Measurements from ENCODE around the gene MYPN. TPM values are rescaled to one million over a fixed set of nuclear protein-coding genes. Genes with fewer than 3 reads are reported as not detected.

Gene MYPN
- total and polyA plus RNA-seq, 2 experiments from 2014 or later: not detected

- Mint-ChIP-seq H3K9me3 (no peaks in the 10 kb centered on the region), H3K27me3 (ENCODE audit: insufficient read depth, low read depth, poor library complexity) (no peaks in the 10 kb centered on the region), H3K4me3 (no peak overlapping the region), H3K4me1 (no peaks in the 10 kb centered on the region), H3K36me3 (ENCODE audit: low read depth) (no peaks in the 10 kb centered on the region), H3K27ac (no peak overlapping the region)
- H3K27ac ChIP-seq (ENCODE audit: low read depth): no peak overlapping the region
- no peak for ATAC-seq
- no peak overlapping the region for H3K4me3 ChIP-seq
- H2AFZ ChIP-seq: no peak overlapping the region
- no peaks in the 10 kb centered on the region for H3F3A ChIP-seq (replicated peaks; ENCODE audit: low read depth)
- H3K4me1 ChIP-seq (ENCODE audit: insufficient read depth): no peaks in the 10 kb centered on the region
- no peaks in the 10 kb centered on the region for H3K36me3 ChIP-seq (ENCODE audit: insufficient read depth)
- TF ChIP-seq CREB1 (CRISPR knock-in tag; IDR thresholded peaks at IDR 0.05; ENCODE audit: low read depth) (no peak), CTCF (conservative IDR thresholded peaks at IDR 0.05; ENCODE audit: low read depth in 2 of 2) (no peak), POLR2AphosphoS5 (IDR thresholded peaks at IDR 0.05; ENCODE audit: low read depth) (no peak), NANOG (IDR thresholded peaks at IDR 0.05; ENCODE audit: borderline replicate concordance) (no peak), REST (IDR thresholded peaks at IDR 0.05; ENCODE audit: unreplicated experiment) (no peak), ZNF114 (CRISPR knock-in tag; IDR thresholded peaks at IDR 0.05) (no peak), STAT1 (IDR thresholded peaks at IDR 0.05; ENCODE audit: unreplicated experiment) (no peak), JUNB (IDR thresholded peaks at IDR 0.05; ENCODE audit: unreplicated experiment) (no peak), ETS1 (IDR thresholded peaks at IDR 0.05) (no peak), ZNF331 (CRISPR knock-in tag; IDR thresholded peaks at IDR 0.05; ENCODE audit: low read depth) (no peak), EZH2 (IDR thresholded peaks at IDR 0.05; ENCODE audit: low read depth, unreplicated experiment) (no peak), ZNF462 (CRISPR knock-in tag; IDR thresholded peaks at IDR 0.05) (no peak), EZH2phosphoT487 (IDR thresholded peaks at IDR 0.05; ENCODE audit: unreplicated experiment) (no peak)
- H3K27me3 ChIP-seq (ENCODE audit: insufficient read depth): no peaks in the 10 kb centered on the region
- H3K4me2 ChIP-seq: no peak overlapping the region
- H3K9me2 ChIP-seq (ENCODE audit: insufficient read depth): no peaks in the 10 kb centered on the region
- no peaks in the 10 kb centered on the region for H4K20me1 ChIP-seq (replicated peaks; ENCODE audit: insufficient read depth)
- DNase-seq (ENCODE audit: low spot score): no peak
- H3K79me2 ChIP-seq (replicated peaks; ENCODE audit: insufficient read depth): no peaks in the 10 kb centered on the region
Observed at GRCh38 chr10:68118657-68119056, 9.4 kb downstream of the MYPN start.
